K562 (cell line): Measurements from ENCODE around the gene MVP. TPM values are rescaled to one million over a fixed set of nuclear protein-coding genes. Genes with fewer than 3 reads are reported as not detected.

ENCODE experiments used
- CCAR2 ChIP-seq: fragments of 200-400 bp; formaldehyde crosslinking; IDR thresholded peaks from 2 replicates; pipeline ENCODE4 v1.6.1; 2017; ENCODE audit warnings: mild to moderate bottlenecking, low read depth, low read length
- CHD1 ChIP-seq: fragments of 200-600 bp; sonication (generic); IDR thresholded peaks from one replicate; pipeline ENCODE4 v1.6.1; 2012; ENCODE audit warnings: mild to moderate bottlenecking, moderate library complexity, low read length, inconsistent platforms
- CTBP1 ChIP-seq: fragments of 450-650 bp; IDR thresholded peaks from 2 replicates; pipeline ENCODE4 v1.6.1; 2016; ENCODE audit warnings: borderline replicate concordance
- DPF2 ChIP-seq: fragments of 450-650 bp; IDR thresholded peaks from 2 replicates; pipeline ENCODE4 v1.6.1; 2016
- GABPA ChIP-seq: fragments of 200-800 bp; sonication (Bioruptor generic); conservative IDR thresholded peaks from 2 replicates; pipeline ENCODE4 v1.6.1; 2016; ENCODE audit warnings: low read depth, missing genetic modification characterization, missing compliant biosample characterization
- KDM1A ChIP-seq, 2 experiments: fragments of 450-650 bp; IDR thresholded peaks; 2 replicates each; pipeline ENCODE4 v1.6.1; 2016; ENCODE audit warnings: mild to moderate bottlenecking in 2 of 2
- MTF1 ChIP-seq: fragments of 250-450 bp; sonication (Bioruptor Pico); IDR thresholded peaks from 2 replicates; pipeline ENCODE4 v1.9.0; 2021; ENCODE audit warnings: moderate library complexity, mild to moderate bottlenecking, inconsistent platforms, borderline replicate concordance
- NFE2 ChIP-seq: IDR thresholded peaks from 2 replicates; pipeline ENCODE4 v1.6.1; 2014; ENCODE audit warnings: antibody characterized with exemption, low read depth
- POLR2G ChIP-seq: fragments of 200-400 bp; formaldehyde crosslinking; IDR thresholded peaks from 2 replicates; pipeline ENCODE4 v1.6.1; 2017; ENCODE audit warnings: low read depth, mild to moderate bottlenecking, antibody characterized with exemption, low read length, moderate library complexity
- PRDM10 ChIP-seq: fragments of 450-650 bp; IDR thresholded peaks from 2 replicates; pipeline ENCODE4 v1.6.1; 2018; ENCODE audit not compliant: partially characterized antibody
- RBM17 ChIP-seq: fragments of 200-400 bp; formaldehyde crosslinking; IDR thresholded peaks from 2 replicates; pipeline ENCODE4 v1.6.1; 2017; ENCODE audit warnings: low read depth, mild to moderate bottlenecking, low read length, borderline replicate concordance
- SIRT6 ChIP-seq: IDR thresholded peaks from one replicate; pipeline ENCODE4 v1.6.1; 2012; ENCODE audit warnings: low read depth, mild to moderate bottlenecking, control low read depth, inconsistent platforms, low read length, moderate library complexity
- STAT5A ChIP-seq: IDR thresholded peaks from 2 replicates; pipeline ENCODE4 v1.6.1; 2012; ENCODE audit warnings: low read length, inconsistent platforms, borderline replicate concordance
- TAF7 ChIP-seq: fragments of 450-650 bp; IDR thresholded peaks from 2 replicates; pipeline ENCODE4 v1.6.1; 2016; ENCODE audit warnings: missing genetic modification characterization, missing compliant biosample characterization
- TEAD1 ChIP-seq, 2 experiments: fragments of 450-650 bp in 1 of 2; sonication (generic) in 1 of 2; formaldehyde crosslinking; IDR thresholded peaks; 2 replicates each; pipeline versions ENCODE4 v1.4.0 to v1.8.0; 2020 to 2022; ENCODE audit warnings: mild to moderate bottlenecking in 2 of 2, missing genetic modification reagents in 1 of 2
- ZBED1 ChIP-seq: IDR thresholded peaks from 2 replicates; pipeline ENCODE4 v1.6.1; 2014
- ZC3H4 ChIP-seq: sonication (generic); formaldehyde crosslinking; IDR thresholded peaks from 2 replicates; pipeline ENCODE4 v1.9.0; 2021; ENCODE audit warnings: missing genetic modification reagents, borderline replicate concordance
- ZNF174 ChIP-seq: fragments of 250-450 bp; sonication (Bioruptor Pico); IDR thresholded peaks from 2 replicates; pipeline ENCODE4 v1.4.0; 2020; ENCODE audit warnings: mild to moderate bottlenecking
- ZNF263 ChIP-seq: sonication (generic); formaldehyde crosslinking; IDR thresholded peaks from 2 replicates; pipeline ENCODE4 v1.8.0; 2022; ENCODE audit warnings: mild to moderate bottlenecking, missing genetic modification reagents, borderline replicate concordance
- ZNF384 ChIP-seq: IDR thresholded peaks from 2 replicates; pipeline ENCODE4 v1.6.1; 2012; ENCODE audit warnings: low read depth, low read length, improper control_type of control experiment
- ZNF561 ChIP-seq: fragments of 450-650 bp; formaldehyde crosslinking; conservative IDR thresholded peaks from 2 replicates; pipeline ENCODE4 v1.4.0; 2020; ENCODE audit warnings: mild to moderate bottlenecking, moderate library complexity
- ZNF766 ChIP-seq: fragments of 200-800 bp; sonication (Bioruptor generic); conservative IDR thresholded peaks from 2 replicates; pipeline ENCODE4 v1.6.1; 2016; ENCODE audit warnings: missing genetic modification characterization, missing compliant biosample characterization
- polyA plus RNA-seq, 8 experiments: library from polyadenylated mRNA; depleted of rRNA in 4 of 8; stranded (reverse) in 5 of 8; unstranded in 3 of 8; fragments of >200 nt; fragmentation: Nextera tagmentation in 2 of 8; fragmentation: Illumina TruSeq in 1 of 8; extraction: Ambion mirVana in 2 of 8; extraction: Trizol in 1 of 8; gene quantifications; 2 replicates each; pipeline versions ENCODE4 v1.2.1 to v1.2.3, GENCODE V29; 2011 to 2014; ENCODE audit warnings: inconsistent platforms in 1 of 8, missing spikeins in 1 of 8
- total RNA-seq, 7 experiments: library from RNA; depleted of rRNA in 6 of 7; stranded (reverse); fragments of >200 nt in 6 of 7; fragmentation: Illumina TruSeq in 2 of 7; extraction: Trizol in 2 of 7; gene quantifications; 2 replicates each; pipeline versions ENCODE4 v1.2.1 to v1.2.3, GENCODE V29; 2011 to 2021; ENCODE audit warnings: low replicate concordance in 1 of 7
- TF ChIP-seq, protein P1 (sequence below): fragments of 250-450 bp; sonication (Bioruptor Pico); IDR thresholded peaks from 2 replicates; pipeline ENCODE4 v1.9.0; 2021; ENCODE audit warnings: mild to moderate bottlenecking
- TF ChIP-seq, protein P2 (sequence below): fragments of 200-800 bp; sonication (Bioruptor generic); IDR thresholded peaks from 2 replicates; pipeline ENCODE4 v1.6.1; 2017; ENCODE audit warnings: missing genetic modification characterization, missing compliant biosample characterization

The MVP gene
- total and polyA plus RNA-seq, 9 of the 15 experiments (the other 6 are each of a cell fraction or from before 2014, with no cell fraction given) = 0.39 to 1.9 (median 0.76) TPM; not detected in 2

DNA sequence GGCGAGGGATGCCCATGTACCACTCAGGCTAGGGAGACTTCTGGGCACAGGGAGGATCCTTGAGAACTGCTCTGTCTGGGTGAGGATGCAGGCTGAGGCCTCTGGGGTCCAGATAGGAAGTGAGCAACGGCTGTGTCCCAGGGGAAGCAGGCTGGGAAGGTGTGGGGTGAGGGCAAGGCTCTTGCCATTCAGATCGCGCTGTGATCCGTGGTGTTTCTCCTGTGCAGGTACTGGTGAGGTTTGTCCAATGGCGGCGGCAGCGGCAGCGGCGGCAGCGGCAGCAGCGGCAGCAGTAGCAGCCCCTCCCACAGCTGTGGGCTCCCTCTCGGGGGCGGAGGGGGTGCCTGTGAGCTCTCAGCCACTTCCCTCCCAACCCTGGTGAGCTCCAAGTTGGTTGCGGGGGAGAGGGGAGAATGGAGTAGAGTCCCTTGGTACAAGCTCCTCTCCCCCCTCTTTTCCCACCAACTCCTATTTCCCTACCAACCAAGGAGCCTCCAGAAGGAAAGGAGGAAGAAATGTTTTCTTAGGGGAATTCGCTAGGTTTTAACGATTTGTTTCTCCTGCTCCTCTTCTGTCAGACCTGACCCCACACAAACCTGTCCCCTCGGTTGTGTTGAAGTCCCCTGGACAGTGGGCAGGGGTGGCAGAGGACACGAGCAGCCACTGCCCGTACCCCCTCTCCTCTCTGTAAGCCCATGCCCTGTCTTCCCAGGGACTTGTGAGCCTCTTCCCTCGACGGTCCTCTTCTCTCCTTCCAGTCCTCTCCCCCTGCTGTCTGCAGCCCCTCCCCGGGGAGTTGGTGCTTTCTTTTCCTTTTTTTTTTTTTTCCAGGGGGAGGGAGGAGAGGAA, 10.2 kb upstream of the MVP start (continued):
- peak; percentile 80 for TF ChIP-seq PRDM10
- TF ChIP-seq ZNF263 (CRISPR knock-in tag) = no peak; the same call in 1 of the 2 replicates
- TF ChIP-seq TAF7 = no peak
- no peak for TF ChIP-seq ZNF766 (CRISPR knock-in tag)
- no peak for TF ChIP-seq ZC3H4 (CRISPR knock-in tag)
- TF ChIP-seq KDM1A (IDR thresholded peaks at IDR 0.05) = no peak
- TF ChIP-seq STAT5A = no peak
- no peak for TF ChIP-seq DPF2
- no peak for TF ChIP-seq TEAD1 (CRISPR knock-in tag; IDR thresholded peaks at IDR 0.05)
- TF ChIP-seq CHD1 = no peak
- no peak for TF ChIP-seq ZBED1
- TF ChIP-seq, protein P1, sequence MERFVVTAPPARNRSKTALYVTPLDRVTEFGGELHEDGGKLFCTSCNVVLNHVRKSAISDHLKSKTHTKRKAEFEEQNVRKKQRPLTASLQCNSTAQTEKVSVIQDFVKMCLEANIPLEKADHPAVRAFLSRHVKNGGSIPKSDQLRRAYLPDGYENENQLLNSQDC (CRISPR knock-in tag) = no peak
- TF ChIP-seq RBM17 = no peak
- TF ChIP-seq CCAR2 = no peak
- no peak for TF ChIP-seq MTF1 (CRISPR knock-in tag)
- no peak for TF ChIP-seq NFE2
- TF ChIP-seq ZNF174 (CRISPR knock-in tag) = no peak
- TF ChIP-seq SIRT6 = no peak
- TF ChIP-seq GABPA = no peak
- TF ChIP-seq POLR2G = 0 out of 2 replicates have a peak, but pooled peaks have one; percentile 32
- peak; percentile 90 for TF ChIP-seq ZNF384
- TF ChIP-seq ZNF561 (CRISPR knock-in tag) = no peak
- TF ChIP-seq, protein P2, sequence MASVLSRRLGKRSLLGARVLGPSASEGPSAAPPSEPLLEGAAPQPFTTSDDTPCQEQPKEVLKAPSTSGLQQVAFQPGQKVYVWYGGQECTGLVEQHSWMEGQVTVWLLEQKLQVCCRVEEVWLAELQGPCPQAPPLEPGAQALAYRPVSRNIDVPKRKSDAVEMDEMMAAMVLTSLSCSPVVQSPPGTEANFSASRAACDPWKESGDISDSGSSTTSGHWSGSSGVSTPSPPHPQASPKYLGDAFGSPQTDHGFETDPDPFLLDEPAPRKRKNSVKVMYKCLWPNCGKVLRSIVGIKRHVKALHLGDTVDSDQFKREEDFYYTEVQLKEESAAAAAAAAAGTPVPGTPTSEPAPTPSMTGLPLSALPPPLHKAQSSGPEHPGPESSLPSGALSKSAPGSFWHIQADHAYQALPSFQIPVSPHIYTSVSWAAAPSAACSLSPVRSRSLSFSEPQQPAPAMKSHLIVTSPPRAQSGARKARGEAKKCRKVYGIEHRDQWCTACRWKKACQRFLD (CRISPR knock-in tag) = no peak
- peak; percentile 10; the same call in 1 of the 2 replicates for TF ChIP-seq CTBP1
